Measurements from ENCODE around the gene RNF175.

GRCh38 chr4:153776601-153777000 lies 16.8 kb upstream of the RNF175 start:
- no peak for TF ChIP-seq CTCF (conservative IDR thresholded peaks at IDR 0.05)
- no peak for TF ChIP-seq ZFX (IDR thresholded peaks at IDR 0.05)

Data from C4-2B (cell line).